HepG2 (cell line): ENCODE data around the gene SLC2A4. TPM values are rescaled to one million over a fixed set of nuclear protein-coding genes. Genes with fewer than 3 reads are reported as not detected.
A peak's percentile ranks its signal among the peaks of the same experiment; 100 is the strongest.

Experiments
- AGO2 ChIP-seq: fragments of 200-400 bp; formaldehyde crosslinking; optimal IDR thresholded peaks from 2 replicates; pipeline ENCODE3; 2017; ENCODE audit warnings: mild to moderate bottlenecking, low read depth, low read length, moderate library complexity
- AHR ChIP-seq: IDR thresholded peaks from 2 replicates; pipeline ENCODE4 v1.6.1; 2018; ENCODE audit warnings: missing genetic modification reagents, missing compliant biosample characterization
- ATF4 ChIP-seq, 2 experiments: fragments of 450-650 bp in 1 of 2; sonication (generic) in 1 of 2; formaldehyde crosslinking; IDR thresholded peaks; 2 replicates each; pipeline versions ENCODE4 v1.5.0 to v1.8.0; 2020 to 2022; ENCODE audit warnings: mild to moderate bottlenecking in 1 of 2, missing genetic modification reagents in 1 of 2
- CEBPZ ChIP-seq: IDR thresholded peaks from 2 replicates; pipeline ENCODE4 v1.6.1; 2012; ENCODE audit warnings: low read length, improper control_type of control experiment
- DPF2 ChIP-seq: sonication (generic); formaldehyde crosslinking; IDR thresholded peaks from 2 replicates; pipeline ENCODE4 v1.4.0; 2020; ENCODE audit warnings: mild to moderate bottlenecking, low read depth, missing genetic modification reagents, borderline replicate concordance
- KAT2B ChIP-seq: fragments of 150-350 bp; IDR thresholded peaks from 2 replicates; pipeline ENCODE4 v1.6.1; 2014; ENCODE audit warnings: low read depth, low read length, borderline replicate concordance
- MAFF ChIP-seq: IDR thresholded peaks from 2 replicates; pipeline ENCODE4 v1.6.1; 2011; ENCODE audit warnings: low read depth, low read length, improper control_type of control experiment
- MXD1 ChIP-seq: sonication (generic); formaldehyde crosslinking; IDR thresholded peaks from 2 replicates; pipeline ENCODE4 v1.4.0; 2020; ENCODE audit warnings: mild to moderate bottlenecking, missing genetic modification reagents
- NCOA2 ChIP-seq: sonication (generic); formaldehyde crosslinking; IDR thresholded peaks from 2 replicates; pipeline ENCODE4 v1.8.0; 2022; ENCODE audit warnings: inconsistent platforms
- RAD21 ChIP-seq: fragments of 450-650 bp; formaldehyde crosslinking; IDR thresholded peaks from 2 replicates; pipeline ENCODE4 v1.5.0; 2020; ENCODE audit warnings: mild to moderate bottlenecking
- RFXAP ChIP-seq: sonication (generic); formaldehyde crosslinking; IDR thresholded peaks from 2 replicates; pipeline ENCODE4 v1.4.0; 2020; ENCODE audit warnings: missing genetic modification reagents, borderline replicate concordance
- SMAD1 ChIP-seq: sonication (generic); formaldehyde crosslinking; IDR thresholded peaks from 2 replicates; pipeline ENCODE4 v1.4.0; 2020; ENCODE audit warnings: missing genetic modification reagents, low read depth, mild to moderate bottlenecking, borderline replicate concordance
- SMARCE1 ChIP-seq: fragments of 450-650 bp; IDR thresholded peaks from 2 replicates; pipeline ENCODE4 v1.6.1; 2017; ENCODE audit warnings: borderline replicate concordance
- TCF12 ChIP-seq, 2 experiments: fragments of 450-650 bp in 1 of 2; sonication (generic) in 1 of 2; formaldehyde crosslinking in 1 of 2; IDR thresholded peaks; 2 replicates each; pipeline versions ENCODE4 v1.6.1 to v1.8.0; 2017 to 2022; ENCODE audit warnings: antibody characterized with exemption in 1 of 2, mild to moderate bottlenecking in 1 of 2, missing genetic modification reagents in 1 of 2, moderate library complexity in 1 of 2
- TP53 ChIP-seq: sonication (generic); formaldehyde crosslinking; conservative IDR thresholded peaks from 2 replicates; pipeline ENCODE4 v1.4.0; 2020; ENCODE audit warnings: missing genetic modification reagents
- ZBTB49 ChIP-seq: sonication (generic); formaldehyde crosslinking; IDR thresholded peaks from 2 replicates; pipeline ENCODE4 v1.4.0; 2020; ENCODE audit warnings: missing genetic modification reagents, borderline replicate concordance
- ZNF33A ChIP-seq: sonication (generic); formaldehyde crosslinking; IDR thresholded peaks from 2 replicates; pipeline ENCODE4 v1.5.1; 2020; ENCODE audit warnings: missing genetic modification reagents, mild to moderate bottlenecking, moderate library complexity, borderline replicate concordance
- ZNF441 ChIP-seq: sonication (generic); formaldehyde crosslinking; IDR thresholded peaks from 2 replicates; pipeline ENCODE4 v1.7.0; 2021; ENCODE audit warnings: missing genetic modification reagents, borderline replicate concordance
- ZNF569 ChIP-seq: sonication (generic); formaldehyde crosslinking; IDR thresholded peaks from 2 replicates; pipeline ENCODE4 v1.5.0; 2020; ENCODE audit warnings: mild to moderate bottlenecking, missing genetic modification reagents, moderate library complexity, borderline replicate concordance
- ZNF768 ChIP-seq: sonication (generic); formaldehyde crosslinking; IDR thresholded peaks from 2 replicates; pipeline ENCODE4 v1.4.0; 2020; ENCODE audit warnings: missing genetic modification reagents
- ZNF781 ChIP-seq: sonication (generic); formaldehyde crosslinking; IDR thresholded peaks from 2 replicates; pipeline ENCODE4 v1.5.1; 2020; ENCODE audit warnings: borderline replicate concordance, mild to moderate bottlenecking, missing genetic modification reagents; ENCODE audit errors: not compliant biosample characterization
- ZNF792 ChIP-seq: IDR thresholded peaks from 2 replicates; pipeline ENCODE4 v1.6.1; 2016
- polyA plus RNA-seq, 8 experiments: library from polyadenylated mRNA; depleted of rRNA in 3 of 8; stranded (reverse) in 7 of 8; unstranded in 1 of 8; fragments of >200 nt; fragmentation: Illumina TruSeq in 4 of 8; extraction: Trizol in 4 of 8; gene quantifications; 2 replicates each; pipeline versions ENCODE4 v1.2.1 to v1.2.3, GENCODE V29; 2011 to 2016; ENCODE audit warnings: low read depth in 4 of 8, missing spikeins in 1 of 8, mixed read lengths in 1 of 8; ENCODE audit not compliant: insufficient read depth in 1 of 8
- total RNA-seq, 5 experiments: library from RNA; depleted of rRNA; stranded (reverse); fragments of >200 nt; fragmentation: Illumina TruSeq; extraction: Trizol; gene quantifications; 2 replicates each; pipeline ENCODE4 v1.2.3, GENCODE V29; 2016; ENCODE audit warnings: low read depth in 1 of 5

The SLC2A4 gene
- total and polyA plus RNA-seq, 2 of the 13 experiments (the other 11 are each of a cell fraction or from before 2014, with no cell fraction given): 4.9 to 5.8 TPM

GRCh38 chr17:7306911-7307685, 25.6 kb downstream of the SLC2A4 start, which contains the start of gene EIF5A (continued):
- TF ChIP-seq ZNF569 (CRISPR knock-in tag) (no peak), ZNF768 (CRISPR knock-in tag) (no peak), AHR (no peak), NCOA2 (CRISPR knock-in tag) (peak; percentile 38; the same call in 1 of the 2 replicates), DPF2 (no peak), ZNF781 (CRISPR knock-in tag) (peak; percentile 51), AGO2 (no peak), MXD1 (0 out of 2 replicates have a peak, but pooled peaks have one; percentile 4), CEBPZ (no peak), RFXAP (CRISPR knock-in tag) (no peak), SMARCE1 (no peak), ZBTB49 (CRISPR knock-in tag) (no peak), TP53 (CRISPR knock-in tag) (no peak), MAFF (no peak), SMAD1 (no peak), ZNF441 (CRISPR knock-in tag) (peak; percentile 61; the same call in 1 of the 2 replicates), ATF4 (CRISPR knock-in tag; IDR thresholded peaks at IDR 0.05) (no peak), RAD21 (CRISPR knock-in tag) (no peak), ZNF792 (CRISPR knock-in tag) (no peak; the same call in 1 of the 2 replicates), TCF12 (IDR thresholded peaks at IDR 0.05) (no peak), TCF12 (CRISPR knock-in tag; IDR thresholded peaks at IDR 0.05) (no peak), ZNF33A (CRISPR knock-in tag) (no peak), KAT2B (no peak)
